ENCODE results near the gene ACVRL1. TPM values are rescaled to one million over a fixed set of nuclear protein-coding genes. Genes with fewer than 3 reads are reported as not detected.

Gene ACVRL1
- total and polyA plus RNA-seq, 4 donors = 76.1 to 186 (median 115) TPM

DNA sequence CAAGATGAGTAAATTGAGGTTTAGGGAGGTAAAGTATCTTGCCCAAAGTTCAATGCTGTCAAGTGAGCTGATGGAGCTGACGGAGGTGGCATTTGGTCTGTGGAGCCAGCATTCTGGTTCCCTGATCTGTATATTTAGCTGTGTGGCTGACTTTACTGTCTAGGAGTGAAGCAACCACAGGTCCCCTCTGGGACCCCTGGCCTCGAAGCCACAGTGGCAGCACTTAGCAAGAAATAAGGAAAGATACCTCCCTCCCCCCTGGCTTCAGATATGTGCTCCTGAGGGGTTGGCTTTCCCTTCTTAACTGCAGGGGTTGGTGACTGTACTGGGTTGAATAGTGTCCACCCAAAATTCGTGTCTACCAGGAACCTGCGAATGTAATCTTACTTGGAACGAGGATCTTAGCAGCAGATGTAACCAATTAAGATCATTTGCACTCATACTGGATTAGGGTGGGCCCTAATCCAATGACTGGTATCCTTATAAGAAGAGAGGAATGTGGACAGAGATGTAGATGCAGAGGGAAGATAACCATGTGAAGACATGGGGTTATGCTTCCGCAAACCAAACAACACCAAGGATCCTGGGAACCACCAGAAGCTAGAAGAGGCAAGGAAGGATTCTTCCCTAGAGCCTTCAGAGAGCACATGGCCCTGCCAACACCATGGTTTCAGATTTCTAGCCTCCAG, 42.2 kb downstream of the ACVRL1 start:
- Histone ChIP-seq H3K36me3 (ENCODE audit: control insufficient read depth in 4 of 4, insufficient read depth in 4 of 4, low read length in 4 of 4) (no peaks in the 10 kb centered on the region), H3K27ac (ENCODE audit: low read depth in 1 of 2, low read length in 1 of 2) (no peak overlapping the region), H3K27me3 (ENCODE audit: control insufficient read depth in 3 of 3, insufficient read depth in 3 of 3, low read length in 2 of 3) (peaks cover 0 to 17% (median 11%) of the 10 kb centered on the region in 3 donors), H3K4me1 (ENCODE audit: control insufficient read depth in 5 of 5, insufficient read depth in 5 of 5, low read length in 5 of 5) (peaks cover 0 to 27% (median 8%) of the 10 kb centered on the region in 5 donors), H3K9ac (ENCODE audit: insufficient read depth in 1 of 2, low read length in 2 of 2) (no peak overlapping the region), H3K4me3 (no peak overlapping the region), H3K9me3 (ENCODE audit: control insufficient read depth in 4 of 4, insufficient read depth in 3 of 4, low read length in 3 of 4) (peaks cover 0 to 2% (median 0%) of the 10 kb centered on the region in 4 donors)
- no peak for DNase-seq
- WGBS, 2 donors = 90 to 92% methylated on average over 6 of the region's 6 CpGs
- TF ChIP-seq, protein P1, sequence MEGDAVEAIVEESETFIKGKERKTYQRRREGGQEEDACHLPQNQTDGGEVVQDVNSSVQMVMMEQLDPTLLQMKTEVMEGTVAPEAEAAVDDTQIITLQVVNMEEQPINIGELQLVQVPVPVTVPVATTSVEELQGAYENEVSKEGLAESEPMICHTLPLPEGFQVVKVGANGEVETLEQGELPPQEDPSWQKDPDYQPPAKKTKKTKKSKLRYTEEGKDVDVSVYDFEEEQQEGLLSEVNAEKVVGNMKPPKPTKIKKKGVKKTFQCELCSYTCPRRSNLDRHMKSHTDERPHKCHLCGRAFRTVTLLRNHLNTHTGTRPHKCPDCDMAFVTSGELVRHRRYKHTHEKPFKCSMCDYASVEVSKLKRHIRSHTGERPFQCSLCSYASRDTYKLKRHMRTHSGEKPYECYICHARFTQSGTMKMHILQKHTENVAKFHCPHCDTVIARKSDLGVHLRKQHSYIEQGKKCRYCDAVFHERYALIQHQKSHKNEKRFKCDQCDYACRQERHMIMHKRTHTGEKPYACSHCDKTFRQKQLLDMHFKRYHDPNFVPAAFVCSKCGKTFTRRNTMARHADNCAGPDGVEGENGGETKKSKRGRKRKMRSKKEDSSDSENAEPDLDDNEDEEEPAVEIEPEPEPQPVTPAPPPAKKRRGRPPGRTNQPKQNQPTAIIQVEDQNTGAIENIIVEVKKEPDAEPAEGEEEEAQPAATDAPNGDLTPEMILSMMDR (IDR thresholded peaks at IDR 0.05; ENCODE audit: control extremely low read depth, extremely low read depth) = no peak
- no peak for ATAC-seq (ENCODE audit: insufficient read depth, low FRiP score)

DNA sequence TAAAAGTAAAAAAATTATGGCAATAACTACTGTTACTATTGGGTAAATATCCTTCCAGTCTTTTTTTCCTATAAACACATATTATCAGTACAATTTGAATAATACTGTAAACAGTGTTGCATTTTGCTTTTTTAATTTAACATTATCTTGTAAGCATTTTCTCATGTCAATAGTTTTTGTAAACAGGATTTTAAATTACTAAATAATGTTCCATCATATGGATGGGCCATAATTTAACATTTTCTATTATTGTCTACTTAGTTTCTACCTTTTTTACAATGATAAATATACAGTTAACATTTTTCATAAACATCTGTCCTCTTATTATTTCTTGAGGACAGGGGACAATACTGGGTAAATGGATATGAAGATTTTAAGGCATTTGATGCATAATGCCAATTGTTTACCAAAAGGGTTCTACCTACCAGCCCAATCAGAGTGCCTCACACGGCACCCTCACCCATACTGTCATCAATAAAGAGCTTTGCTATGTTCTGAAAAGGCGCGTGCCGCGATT, 43.4 kb downstream of the ACVRL1 start:
- TF ChIP-seq, protein P1 (IDR thresholded peaks at IDR 0.05; ENCODE audit: control extremely low read depth, extremely low read depth) = no peak
- H3K27ac ChIP-seq (ENCODE audit: low read depth in 1 of 2, low read length in 1 of 2) = peak overlapping the region in 1 of 2 donors; percentile 9
- peak overlapping the region in 1 of 2 donors; percentile 8 for H3K9ac ChIP-seq (ENCODE audit: insufficient read depth in 1 of 2, low read length in 2 of 2)
- peaks cover 0 to 36% (median 15%) of the 10 kb centered on the region in 5 donors for H3K4me1 ChIP-seq (ENCODE audit: control insufficient read depth in 5 of 5, insufficient read depth in 5 of 5, low read length in 5 of 5)
- DNase-seq (no peak), ATAC-seq (ENCODE audit: insufficient read depth, low FRiP score) (no peak)
- H3K9me3 ChIP-seq (ENCODE audit: control insufficient read depth in 4 of 4, insufficient read depth in 3 of 4, low read length in 3 of 4) = no peaks in the 10 kb centered on the region
- peaks cover 0 to 17% (median 11%) of the 10 kb centered on the region in 3 donors for H3K27me3 ChIP-seq (ENCODE audit: control insufficient read depth in 3 of 3, insufficient read depth in 3 of 3, low read length in 2 of 3)
- peak overlapping the region; percentile 17 for H3K4me3 ChIP-seq
- 2 to 3% methylated on average over 5 of the region's 5 CpGs for WGBS, 2 donors
- H3K36me3 ChIP-seq (ENCODE audit: control insufficient read depth in 4 of 4, insufficient read depth in 4 of 4, low read length in 4 of 4) = no peaks in the 10 kb centered on the region

DNA sequence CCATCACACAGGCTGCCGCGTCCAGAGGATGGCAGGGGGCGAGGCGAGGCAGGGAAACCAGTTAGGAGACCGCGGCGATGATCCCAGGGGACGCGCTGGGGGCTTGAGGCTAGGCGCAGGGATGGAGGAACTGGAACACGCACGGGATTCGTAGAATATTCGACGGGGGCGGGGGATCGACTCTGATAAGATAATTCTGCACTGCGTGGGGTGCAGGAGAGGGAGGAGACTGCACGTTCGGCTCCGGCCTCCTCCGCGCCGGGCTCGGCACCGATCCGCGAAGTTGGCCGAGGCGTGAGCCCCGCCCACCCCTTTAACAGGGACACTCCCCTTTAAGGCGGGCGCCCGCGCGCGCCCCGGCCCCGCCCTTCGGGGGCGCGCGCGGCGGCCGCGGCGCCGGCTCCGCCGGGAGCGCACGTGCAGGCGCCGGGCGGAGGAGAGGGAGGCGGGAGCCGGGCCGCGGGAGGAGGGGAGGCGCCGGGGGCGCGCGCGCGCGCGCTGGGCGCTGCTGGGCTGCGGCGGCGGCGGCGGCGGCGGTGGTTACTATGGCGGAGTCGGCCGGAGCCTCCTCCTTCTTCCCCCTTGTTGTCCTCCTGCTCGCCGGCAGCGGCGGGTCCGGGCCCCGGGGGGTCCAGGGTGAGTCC, 44.0 kb downstream of the ACVRL1 start, which contains the start of gene ACVR1B:
Gene ACVR1B (plus strand): TSS at position 501 of the 644 bp plus-strand sequence. CDS start 45 bp downstream, at position 546.
- H3K27ac ChIP-seq (ENCODE audit: low read depth in 1 of 2, low read length in 1 of 2) = peak within 1 kb of the TSS; percentile 71 to 83
- peaks cover 0 to 36% (median 15%) of the 10 kb centered on the region in 5 donors for H3K4me1 ChIP-seq (ENCODE audit: control insufficient read depth in 5 of 5, insufficient read depth in 5 of 5, low read length in 5 of 5)
- H3K4me3 ChIP-seq = peak within 1 kb of the TSS; percentile 94
- TF ChIP-seq, protein P1 (IDR thresholded peaks at IDR 0.05; ENCODE audit: control extremely low read depth, extremely low read depth) = no peak
- no peaks in the 10 kb centered on the region for H3K36me3 ChIP-seq (ENCODE audit: control insufficient read depth in 4 of 4, insufficient read depth in 4 of 4, low read length in 4 of 4)
- DNase-seq (peak; percentile 89 to 93 (median 91)), ATAC-seq (ENCODE audit: insufficient read depth, low FRiP score) (peak; percentile 92)
- H3K9me3 ChIP-seq (ENCODE audit: control insufficient read depth in 4 of 4, insufficient read depth in 3 of 4, low read length in 3 of 4) = no peaks in the 10 kb centered on the region
- 1% methylated on average over 35 to 86 of the region's 86 CpGs for WGBS, 2 donors
- H3K9ac ChIP-seq (ENCODE audit: insufficient read depth in 1 of 2, low read length in 2 of 2) = peak within 1 kb of the TSS; percentile 61 to 62
- H3K27me3 ChIP-seq (ENCODE audit: control insufficient read depth in 3 of 3, insufficient read depth in 3 of 3, low read length in 2 of 3) = peaks cover 0 to 17% (median 11%) of the 10 kb centered on the region in 3 donors
